Lung (tissue), 12 donors: Measurements from ENCODE around the gene NTHL1. TPM values are rescaled to one million over a fixed set of nuclear protein-coding genes. Genes with fewer than 3 reads are reported as not detected.

Experiments used
- ATAC-seq: fragments of 200-7000 bp; cut with Tn5 transposase; one replicate; pipeline ENCODE4 v1.9.1; 2020; ENCODE audit warnings: moderate number of reproducible peaks; ENCODE audit not compliant: insufficient read depth, low FRiP score
- DNase-seq, 3 donors: peaks; one replicate each; pipeline ENCODE4 v3.0.0-alpha.2; 2013 to 2017
- H3K27ac ChIP-seq, 2 donors: one replicate each; pipeline ENCODE4 v1.5.1; 2013; ENCODE audit warnings: mild to moderate bottlenecking in 2 of 2, moderate library complexity in 2 of 2, control low read depth in 1 of 2, inconsistent platforms in 1 of 2, low read depth in 1 of 2, low read length in 1 of 2
- H3K27me3 ChIP-seq, 3 donors: one replicate each; pipeline ENCODE4 v1.5.1; 2013; ENCODE audit warnings: low read length in 2 of 3; ENCODE audit not compliant: control insufficient read depth in 3 of 3, insufficient read depth in 3 of 3
- H3K36me3 ChIP-seq, 4 donors: one replicate each; pipeline ENCODE4 v1.5.1; 2013; ENCODE audit warnings: low read length in 4 of 4, mild to moderate bottlenecking in 1 of 4, moderate library complexity in 1 of 4; ENCODE audit not compliant: control insufficient read depth in 4 of 4, insufficient read depth in 4 of 4
- H3K4me1 ChIP-seq, 5 donors: one replicate each; pipeline ENCODE4 v1.5.1; 2013; ENCODE audit warnings: low read length in 5 of 5, mild to moderate bottlenecking in 2 of 5, moderate library complexity in 1 of 5; ENCODE audit not compliant: control insufficient read depth in 5 of 5, insufficient read depth in 5 of 5
- H3K4me3 ChIP-seq: one replicate; pipeline ENCODE4 v1.5.1; 2013; ENCODE audit warnings: mild to moderate bottlenecking, control low read depth, moderate library complexity
- H3K9ac ChIP-seq, 2 donors: one replicate each; pipeline ENCODE4 v1.5.1; 2013; ENCODE audit warnings: low read length in 2 of 2, control low read depth in 1 of 2; ENCODE audit not compliant: insufficient read depth in 1 of 2
- H3K9me3 ChIP-seq, 4 donors: one replicate each; pipeline ENCODE4 v1.5.1; 2013; ENCODE audit warnings: low read length in 3 of 4, mild to moderate bottlenecking in 1 of 4, moderate library complexity in 1 of 4; ENCODE audit not compliant: control insufficient read depth in 4 of 4, insufficient read depth in 3 of 4
- WGBS, 2 donors: extraction: QIAGEN DNeasy Blood & Tissue Kit; methylation state at CpG; one replicate each; pipeline ENCODE4 v1.1.7; 2013; 5-methylcytosine and 5-hydroxymethylcytosine counted together
- polyA plus RNA-seq, 2 donors: library from polyadenylated mRNA; stranded (reverse); fragments of 200-250 nt; gene quantifications; one replicate each; pipeline ENCODE4 v1.2.1, GENCODE V29; 2013
- total RNA-seq, 2 donors: library from RNA; depleted of rRNA in 1 of 2; stranded (reverse); fragments of >200 nt in 1 of 2; gene quantifications; one replicate each; pipeline ENCODE4 v1.2.1, GENCODE V29; 2014 to 2021
- TF ChIP-seq, protein P1 (sequence below): IDR thresholded peaks from 2 replicates; pipeline ENCODE4 v1.5.1; 2012; ENCODE audit warnings: mild to moderate bottlenecking; ENCODE audit errors: control extremely low read depth, extremely low read depth
- donor health status: control.
- donor health status: control.
- donor health status: Bipolar disorder and iron deficiency.
- donor health status: healthy.
- donor health status: DM: yes; HTN: yes; CAD: no.

Gene NTHL1
- total and polyA plus RNA-seq, 4 donors = 19.3 to 43.5 (median 29.1) TPM

DNA sequence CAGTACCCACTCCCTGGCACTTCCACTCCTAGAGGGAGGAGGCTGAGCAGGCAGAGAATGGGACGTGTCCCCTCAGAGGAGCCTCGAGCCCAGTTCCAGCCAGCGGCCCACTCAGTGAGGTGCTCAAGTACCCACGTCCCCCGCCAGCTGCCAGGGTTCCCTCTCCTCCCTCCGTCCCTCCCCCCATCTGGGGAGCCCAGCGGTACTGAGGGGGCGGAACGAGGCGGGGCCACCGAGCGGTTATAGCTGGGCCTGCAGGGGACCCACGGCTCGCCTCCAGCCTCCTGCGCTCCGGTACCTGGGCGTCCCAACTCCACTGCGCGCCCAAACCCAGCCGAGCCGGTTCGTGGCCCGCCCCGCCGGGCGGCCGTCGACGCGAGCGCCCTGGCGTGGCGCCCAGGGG is 28.1 kb downstream of the NTHL1 start, which contains the start of gene NPW:
Gene NPW (plus strand): TSS at position 268 of the 403 bp plus-strand sequence.
- peaks cover 4 to 7% (median 4%) of the 10 kb centered on the region in 3 donors for H3K27me3 ChIP-seq
- H3K27ac ChIP-seq = no peak within 1 kb of the TSS
- ATAC-seq (no peak), DNase-seq (peak in 2 of 3 donors; percentile 52 to 62)
- no peaks in the 10 kb centered on the region for H3K36me3 ChIP-seq
- 0 to 2% methylated on average over 19 to 33 of the region's 33 CpGs for WGBS, 2 donors
- no peaks in the 10 kb centered on the region for H3K9me3 ChIP-seq
- peaks cover 0 to 27% (median 13%) of the 10 kb centered on the region in 5 donors for H3K4me1 ChIP-seq
- TF ChIP-seq, protein P1, sequence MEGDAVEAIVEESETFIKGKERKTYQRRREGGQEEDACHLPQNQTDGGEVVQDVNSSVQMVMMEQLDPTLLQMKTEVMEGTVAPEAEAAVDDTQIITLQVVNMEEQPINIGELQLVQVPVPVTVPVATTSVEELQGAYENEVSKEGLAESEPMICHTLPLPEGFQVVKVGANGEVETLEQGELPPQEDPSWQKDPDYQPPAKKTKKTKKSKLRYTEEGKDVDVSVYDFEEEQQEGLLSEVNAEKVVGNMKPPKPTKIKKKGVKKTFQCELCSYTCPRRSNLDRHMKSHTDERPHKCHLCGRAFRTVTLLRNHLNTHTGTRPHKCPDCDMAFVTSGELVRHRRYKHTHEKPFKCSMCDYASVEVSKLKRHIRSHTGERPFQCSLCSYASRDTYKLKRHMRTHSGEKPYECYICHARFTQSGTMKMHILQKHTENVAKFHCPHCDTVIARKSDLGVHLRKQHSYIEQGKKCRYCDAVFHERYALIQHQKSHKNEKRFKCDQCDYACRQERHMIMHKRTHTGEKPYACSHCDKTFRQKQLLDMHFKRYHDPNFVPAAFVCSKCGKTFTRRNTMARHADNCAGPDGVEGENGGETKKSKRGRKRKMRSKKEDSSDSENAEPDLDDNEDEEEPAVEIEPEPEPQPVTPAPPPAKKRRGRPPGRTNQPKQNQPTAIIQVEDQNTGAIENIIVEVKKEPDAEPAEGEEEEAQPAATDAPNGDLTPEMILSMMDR = no peak
- no peak within 1 kb of the TSS for H3K4me3 ChIP-seq
- H3K9ac ChIP-seq = no peak within 1 kb of the TSS

DNA sequence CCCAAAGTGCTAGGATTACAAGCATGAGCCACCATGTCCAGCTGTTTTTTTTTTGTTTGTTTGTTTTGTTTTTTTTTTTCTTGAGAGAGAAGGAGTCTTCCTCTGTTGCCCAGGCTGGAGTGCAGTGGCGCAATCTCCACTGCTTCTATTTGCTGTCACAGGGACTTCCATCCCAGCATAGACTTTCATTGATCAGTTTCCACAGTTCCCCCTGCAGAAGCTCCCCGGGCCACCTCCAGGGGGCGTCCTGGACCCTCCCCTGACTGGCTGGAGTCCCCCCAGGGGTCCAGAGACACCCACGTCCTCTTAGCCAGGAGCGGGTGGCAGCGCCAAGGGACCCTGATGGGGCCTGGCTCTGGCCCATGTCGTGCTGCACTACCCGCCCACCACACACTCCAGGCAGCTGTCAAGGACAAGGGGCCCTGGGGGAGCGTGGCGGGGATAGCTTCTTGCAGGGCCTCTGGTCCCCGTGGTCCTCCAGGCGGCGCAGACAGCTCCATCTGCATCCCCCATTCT is 31.2 kb downstream of the NTHL1 start:
- peaks cover 0 to 11% (median 0%) of the 10 kb centered on the region in 5 donors for H3K4me1 ChIP-seq
- H3K27ac ChIP-seq = no peak overlapping the region
- 46 to 47% methylated on average over 13 of the region's 13 CpGs for WGBS, 2 donors
- no peak overlapping the region for H3K9ac ChIP-seq
- H3K9me3 ChIP-seq = no peaks in the 10 kb centered on the region
- H3K4me3 ChIP-seq = no peak overlapping the region
- DNase-seq (peak; percentile 47 to 64 (median 55)), ATAC-seq (no peak)
- peaks cover 4 to 7% (median 4%) of the 10 kb centered on the region in 3 donors for H3K27me3 ChIP-seq
- TF ChIP-seq, protein P1 = peak; percentile 4
- no peaks in the 10 kb centered on the region for H3K36me3 ChIP-seq

DNA sequence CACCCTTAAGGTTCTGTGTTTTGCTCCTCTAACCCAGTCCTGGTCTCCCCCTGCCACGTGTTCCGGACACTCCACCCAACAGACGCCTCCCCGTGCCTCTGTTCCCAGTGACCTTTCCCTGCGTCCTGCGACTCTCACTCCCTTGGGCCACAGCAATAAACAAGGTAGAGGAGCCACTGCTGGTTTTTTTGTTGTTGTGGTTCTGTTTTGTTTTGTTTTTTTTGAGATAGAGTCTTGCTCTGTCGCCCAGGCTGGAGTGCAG is 31.8 kb downstream of the NTHL1 start:
- peaks cover 0 to 11% (median 0%) of the 10 kb centered on the region in 5 donors for H3K4me1 ChIP-seq
- ATAC-seq = no peak
- no peaks in the 10 kb centered on the region for H3K9me3 ChIP-seq
- peaks cover 2 to 7% (median 4%) of the 10 kb centered on the region in 3 donors for H3K27me3 ChIP-seq
- H3K4me3 ChIP-seq = no peak overlapping the region
- WGBS, 2 donors = 90 to 92% methylated on average over 7 of the region's 7 CpGs
- DNase-seq = no peak
- H3K36me3 ChIP-seq = no peaks in the 10 kb centered on the region
- H3K27ac ChIP-seq = peak overlapping the region in 1 of 2 donors; percentile 11
- TF ChIP-seq, protein P1 = no peak
- H3K9ac ChIP-seq = peak overlapping the region in 1 of 2 donors; percentile 13
